Uterus (tissue), 2 donors: ENCODE data around the gene MSRB3.

Experiments used
- POLR2A ChIP-seq, 2 donors: fragments of 450-650 bp; IDR thresholded peaks; one replicate each; pipeline ENCODE4 v1.6.1; 2016; ENCODE audit warnings: antibody characterized with exemption in 2 of 2, mild to moderate bottlenecking in 1 of 2, moderate library complexity in 1 of 2
- TF ChIP-seq, protein P1 (sequence below), 4 experiments: fragments of 200-600 bp in 2 of 4; fragments of 450-650 bp in 2 of 4; sonication (generic) in 2 of 4; IDR thresholded peaks; one replicate each; pipeline ENCODE4 v1.5.1; 2016 to 2019; ENCODE audit warnings: antibody characterized with exemption in 4 of 4, mild to moderate bottlenecking in 2 of 4, moderate library complexity in 1 of 4

DNA sequence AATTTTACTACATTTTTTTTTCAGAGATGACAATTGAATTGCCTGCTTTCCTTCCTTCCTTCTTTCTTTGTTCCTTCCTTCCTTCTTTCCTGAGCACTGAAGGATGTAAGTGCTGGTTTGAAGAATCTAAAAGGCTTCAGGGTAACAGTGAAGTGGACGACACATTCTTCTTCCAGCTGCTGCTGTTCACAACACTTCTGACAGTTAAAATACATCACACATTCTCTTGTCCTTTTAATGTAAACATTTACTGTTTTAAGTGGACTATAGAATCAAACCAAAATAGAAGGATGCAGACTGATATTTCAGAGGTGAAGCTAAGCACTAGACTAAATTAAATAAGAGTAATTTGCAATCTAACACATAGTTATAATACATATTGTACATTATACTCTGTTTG, 151.5 kb downstream of the MSRB3 start:
- TF ChIP-seq POLR2A (IDR thresholded peaks at IDR 0.05) = no peak
- TF ChIP-seq, protein P1, sequence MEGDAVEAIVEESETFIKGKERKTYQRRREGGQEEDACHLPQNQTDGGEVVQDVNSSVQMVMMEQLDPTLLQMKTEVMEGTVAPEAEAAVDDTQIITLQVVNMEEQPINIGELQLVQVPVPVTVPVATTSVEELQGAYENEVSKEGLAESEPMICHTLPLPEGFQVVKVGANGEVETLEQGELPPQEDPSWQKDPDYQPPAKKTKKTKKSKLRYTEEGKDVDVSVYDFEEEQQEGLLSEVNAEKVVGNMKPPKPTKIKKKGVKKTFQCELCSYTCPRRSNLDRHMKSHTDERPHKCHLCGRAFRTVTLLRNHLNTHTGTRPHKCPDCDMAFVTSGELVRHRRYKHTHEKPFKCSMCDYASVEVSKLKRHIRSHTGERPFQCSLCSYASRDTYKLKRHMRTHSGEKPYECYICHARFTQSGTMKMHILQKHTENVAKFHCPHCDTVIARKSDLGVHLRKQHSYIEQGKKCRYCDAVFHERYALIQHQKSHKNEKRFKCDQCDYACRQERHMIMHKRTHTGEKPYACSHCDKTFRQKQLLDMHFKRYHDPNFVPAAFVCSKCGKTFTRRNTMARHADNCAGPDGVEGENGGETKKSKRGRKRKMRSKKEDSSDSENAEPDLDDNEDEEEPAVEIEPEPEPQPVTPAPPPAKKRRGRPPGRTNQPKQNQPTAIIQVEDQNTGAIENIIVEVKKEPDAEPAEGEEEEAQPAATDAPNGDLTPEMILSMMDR (IDR thresholded peaks at IDR 0.05) = no peak
